Keratinocyte (primary cell): ENCODE results near the gene SPIN1. TPM values are rescaled to one million over a fixed set of nuclear protein-coding genes. Genes with fewer than 3 reads are reported as not detected.

Experiments
- DNase-seq: peaks from one replicate; pipeline ENCODE4 v3.0.0-alpha.2; 2011; ENCODE audit warnings: low read depth, missing footprints, low spot score
- FAIRE-seq: peaks from 2 replicates; lab custom pipeline; 2011; peaks lifted over from hg19 to GRCh38; lab: Jason Lieb, UNC
- H2AFZ ChIP-seq: 2 replicates; pipeline ENCODE4 v1.6.0; 2012; ENCODE audit warnings: low read length, control low read depth, inconsistent platforms; ENCODE audit not compliant: control insufficient read depth
- H3K27ac ChIP-seq: 2 replicates; pipeline ENCODE4 v1.5.1; 2011; ENCODE audit warnings: low read length; ENCODE audit not compliant: control insufficient read depth, insufficient read depth
- H3K27me3 ChIP-seq: 3 replicates; pipeline ENCODE4 v1.6.0; 2011; ENCODE audit warnings: low read length; ENCODE audit not compliant: control insufficient read depth, insufficient read depth; ENCODE audit errors: extremely low read depth
- H3K36me3 ChIP-seq, 2 experiments: 2 replicates in 1 of 2; 3 replicates in 1 of 2; pipeline ENCODE4 v1.5.1; 2011; ENCODE audit warnings: low read length in 2 of 2, mild to moderate bottlenecking in 1 of 2; ENCODE audit not compliant: control insufficient read depth in 2 of 2, insufficient read depth in 2 of 2; ENCODE audit errors: extremely low read depth in 1 of 2
- H3K4me1 ChIP-seq: 3 replicates; pipeline ENCODE4 v1.5.1; 2011; ENCODE audit warnings: low read length; ENCODE audit not compliant: control insufficient read depth, insufficient read depth; ENCODE audit errors: extremely low read depth
- H3K4me2 ChIP-seq: 3 replicates; pipeline ENCODE4 v1.6.0; 2011; ENCODE audit warnings: low read depth, low read length; ENCODE audit not compliant: control insufficient read depth, insufficient read depth; ENCODE audit errors: extremely low read depth
- H3K4me3 ChIP-seq, 3 experiments: fragments of 200-600 bp in 1 of 3; sonication (generic) in 1 of 3; 2 replicates in 2 of 3; 3 replicates in 1 of 3; pipeline ENCODE4 v1.5.1; 2011 to 2016; ENCODE audit warnings: low read length in 3 of 3, mild to moderate bottlenecking in 3 of 3, control low read depth in 2 of 3, inconsistent platforms in 1 of 3, low read depth in 1 of 3, mixed read lengths in 1 of 3, mixed run types in 1 of 3, moderate library complexity in 1 of 3; ENCODE audit not compliant: control insufficient read depth in 2 of 3, insufficient read depth in 2 of 3; ENCODE audit errors: extremely low read depth in 1 of 3
- H3K79me2 ChIP-seq: 2 replicates; pipeline ENCODE4 v1.6.0; 2012; ENCODE audit warnings: low read length; ENCODE audit not compliant: control insufficient read depth, insufficient read depth
- H3K9ac ChIP-seq: 3 replicates; pipeline ENCODE4 v1.6.0; 2011; ENCODE audit warnings: low read length; ENCODE audit not compliant: control insufficient read depth, insufficient read depth; ENCODE audit errors: extremely low read depth
- H3K9me1 ChIP-seq: 3 replicates; pipeline ENCODE4 v1.6.0; 2011; ENCODE audit warnings: low read length; ENCODE audit not compliant: control insufficient read depth, insufficient read depth; ENCODE audit errors: extremely low read depth
- H3K9me3 ChIP-seq: 2 replicates; pipeline ENCODE4 v1.5.1; 2012; ENCODE audit warnings: low read depth, low read length; ENCODE audit not compliant: control insufficient read depth
- H4K20me1 ChIP-seq: 3 replicates; pipeline ENCODE4 v1.6.0; 2011; ENCODE audit warnings: low read length; ENCODE audit not compliant: control insufficient read depth, insufficient read depth; ENCODE audit errors: extremely low read depth
- EZH2 ChIP-seq: IDR thresholded peaks from one replicate; pipeline ENCODE4 v1.6.1; 2012; ENCODE audit warnings: inconsistent platforms, mild to moderate bottlenecking, low read length, moderate library complexity
- dilution Hi-C: fragments of 300-500 bp; cut with MboI; formaldehyde crosslinking; loops from one replicate; pipeline ENCODE4 v1.7.0; 2020; ENCODE audit warnings: low sequenced_read_pairs; ENCODE audit not compliant: extremely low pct_ligation_motif_present
- polyA plus RNA-seq, 5 experiments: library from polyadenylated mRNA; depleted of rRNA in 3 of 5; stranded (reverse) in 3 of 5; stranded (forward) in 1 of 5; unstranded in 1 of 5; fragments of >200 nt; gene quantifications; 1 replicate in 1 of 5; 2 replicates in 3 of 5; 3 replicates in 1 of 5; pipeline versions ENCODE4 v1.2.1 to v1.2.3, GENCODE V29; 2011 to 2012; ENCODE audit warnings: missing spikeins in 2 of 5, low read depth in 1 of 5, low replicate concordance in 1 of 5
- TF ChIP-seq, protein P1 (sequence below), 3 experiments: IDR thresholded peaks in 1 of 3; conservative IDR thresholded peaks in 1 of 3; optimal IDR thresholded peaks in 1 of 3; 2 replicates in 2 of 3; 3 replicates in 1 of 3; pipeline versions ENCODE3 to v1.5.1; 2011; ENCODE audit warnings: low read length in 3 of 3, mild to moderate bottlenecking in 3 of 3, moderate library complexity in 2 of 3, control low read depth in 1 of 3, inconsistent platforms in 1 of 3; ENCODE audit not compliant: insufficient read depth in 2 of 3; ENCODE audit errors: extremely low read depth in 1 of 3

The SPIN1 gene
- polyA plus RNA-seq, 1 donor (not counting 4 experiments of a cell fraction or from before 2014, with no cell fraction given) = 68.8 TPM

DNA sequence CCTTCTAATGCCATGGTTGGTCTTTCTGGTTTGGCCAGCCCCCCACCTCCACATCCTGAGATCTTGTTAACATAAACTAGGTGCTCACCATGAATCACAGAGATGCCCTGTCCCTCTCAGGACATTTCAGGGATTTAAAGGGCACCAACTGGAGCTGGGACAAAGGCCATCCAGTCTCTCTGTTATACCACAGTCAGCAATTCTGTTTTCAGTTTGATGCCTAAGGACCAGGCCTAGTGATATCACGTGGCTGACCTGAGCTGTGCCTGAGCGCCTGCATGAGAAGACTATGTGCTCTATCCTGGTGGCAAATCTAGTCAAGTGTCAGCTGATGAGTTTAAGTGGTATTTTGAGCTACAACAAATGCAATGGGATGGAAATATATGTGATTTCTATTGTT is 26.1 kb downstream of the SPIN1 start:
- no peaks in the 10 kb centered on the region for H4K20me1 ChIP-seq
- H3K79me2 ChIP-seq = peaks cover 91% of the 10 kb centered on the region
- FAIRE-seq (no peak), DNase-seq (no peak)
- no peak overlapping the region for H3K4me2 ChIP-seq
- dilution Hi-C loops = no loop called here
- no peak overlapping the region for H3K9ac ChIP-seq
- no peaks in the 10 kb centered on the region for H3K27me3 ChIP-seq
- H3K36me3 ChIP-seq = peaks cover 2 to 7% of the 10 kb centered on the region in 2 experiments
- no peak overlapping the region for H3K4me3 ChIP-seq
- H2AFZ ChIP-seq = no peak overlapping the region
- H3K9me3 ChIP-seq = peaks cover 19% of the 10 kb centered on the region
- no peaks in the 10 kb centered on the region for H3K4me1 ChIP-seq
- TF ChIP-seq, protein P1, sequence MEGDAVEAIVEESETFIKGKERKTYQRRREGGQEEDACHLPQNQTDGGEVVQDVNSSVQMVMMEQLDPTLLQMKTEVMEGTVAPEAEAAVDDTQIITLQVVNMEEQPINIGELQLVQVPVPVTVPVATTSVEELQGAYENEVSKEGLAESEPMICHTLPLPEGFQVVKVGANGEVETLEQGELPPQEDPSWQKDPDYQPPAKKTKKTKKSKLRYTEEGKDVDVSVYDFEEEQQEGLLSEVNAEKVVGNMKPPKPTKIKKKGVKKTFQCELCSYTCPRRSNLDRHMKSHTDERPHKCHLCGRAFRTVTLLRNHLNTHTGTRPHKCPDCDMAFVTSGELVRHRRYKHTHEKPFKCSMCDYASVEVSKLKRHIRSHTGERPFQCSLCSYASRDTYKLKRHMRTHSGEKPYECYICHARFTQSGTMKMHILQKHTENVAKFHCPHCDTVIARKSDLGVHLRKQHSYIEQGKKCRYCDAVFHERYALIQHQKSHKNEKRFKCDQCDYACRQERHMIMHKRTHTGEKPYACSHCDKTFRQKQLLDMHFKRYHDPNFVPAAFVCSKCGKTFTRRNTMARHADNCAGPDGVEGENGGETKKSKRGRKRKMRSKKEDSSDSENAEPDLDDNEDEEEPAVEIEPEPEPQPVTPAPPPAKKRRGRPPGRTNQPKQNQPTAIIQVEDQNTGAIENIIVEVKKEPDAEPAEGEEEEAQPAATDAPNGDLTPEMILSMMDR (optimal IDR thresholded peaks at IDR 0.05 in 1 of 3, IDR thresholded peaks at IDR 0.05 in 1 of 3, conservative IDR thresholded peaks at IDR 0.05 in 1 of 3; ENCODE audit: extremely low read depth in 1 of 3, insufficient read depth in 2 of 3, low read length in 3 of 3) = no peak
- no peak for TF ChIP-seq EZH2
- H3K27ac ChIP-seq = no peak overlapping the region
- H3K9me1 ChIP-seq = no peaks in the 10 kb centered on the region

DNA sequence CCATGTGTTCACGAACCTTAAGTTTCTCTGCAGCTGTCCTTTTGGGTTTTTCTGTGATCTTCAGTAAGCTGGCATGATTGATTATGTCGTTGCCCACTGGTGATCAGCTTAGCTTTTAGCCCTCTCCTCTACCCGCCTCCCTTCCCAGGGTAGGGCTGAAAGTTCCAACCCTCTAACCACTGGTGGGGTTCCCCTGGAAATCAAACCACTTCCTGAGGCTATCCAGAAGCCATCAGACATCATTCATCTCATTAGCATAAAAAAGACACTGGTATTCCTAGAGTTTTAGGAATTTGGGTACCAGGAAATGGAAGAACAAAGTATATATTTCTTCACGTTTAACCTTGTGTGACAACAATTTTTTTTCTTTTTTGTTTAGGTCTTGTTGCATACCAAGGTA is 29.8 kb downstream of the SPIN1 start:
- Histone ChIP-seq H3K4me3 (no peak overlapping the region), H3K4me1 (no peaks in the 10 kb centered on the region), H3K79me2 (peaks cover 90% of the 10 kb centered on the region), H3K9me3 (peaks cover 30% of the 10 kb centered on the region), H3K27me3 (no peaks in the 10 kb centered on the region), H2AFZ (no peak overlapping the region), H3K9me1 (no peaks in the 10 kb centered on the region), H4K20me1 (no peaks in the 10 kb centered on the region), H3K36me3 (peaks cover 5 to 14% of the 10 kb centered on the region in 2 experiments), H3K27ac (no peak overlapping the region), H3K4me2 (no peak overlapping the region), H3K9ac (no peak overlapping the region)
- dilution Hi-C loops = no loop called here
- FAIRE-seq = no peak
- TF ChIP-seq, protein P1 (optimal IDR thresholded peaks at IDR 0.05 in 1 of 3, IDR thresholded peaks at IDR 0.05 in 1 of 3, conservative IDR thresholded peaks at IDR 0.05 in 1 of 3; ENCODE audit: extremely low read depth in 1 of 3, insufficient read depth in 2 of 3, low read length in 3 of 3) = no peak
- TF ChIP-seq EZH2 = no peak
- no peak for DNase-seq
